Keratinocyte (primary cell): ENCODE results near the gene KIF22. TPM values are rescaled to one million over a fixed set of nuclear protein-coding genes. Genes with fewer than 3 reads are reported as not detected.
"Not testable (repeated sequence)": the region's sequence is repeated elsewhere in the genome, so short reads cannot be mapped to it uniquely, and the experiment has no call there.

ENCODE experiments used
- DNase-seq: peaks from one replicate; pipeline ENCODE4 v3.0.0-alpha.2; 2011; ENCODE audit warnings: low read depth, missing footprints, low spot score
- FAIRE-seq: peaks from 2 replicates; lab custom pipeline; 2011; peaks lifted over from hg19 to GRCh38; lab: Jason Lieb, UNC
- H2AFZ ChIP-seq: 2 replicates; pipeline ENCODE4 v1.6.0; 2012; ENCODE audit warnings: low read length, control low read depth, inconsistent platforms; ENCODE audit not compliant: control insufficient read depth
- H3K27ac ChIP-seq: 2 replicates; pipeline ENCODE4 v1.5.1; 2011; ENCODE audit warnings: low read length; ENCODE audit not compliant: control insufficient read depth, insufficient read depth
- H3K27me3 ChIP-seq: 3 replicates; pipeline ENCODE4 v1.6.0; 2011; ENCODE audit warnings: low read length; ENCODE audit not compliant: control insufficient read depth, insufficient read depth; ENCODE audit errors: extremely low read depth
- H3K36me3 ChIP-seq, 2 experiments: 2 replicates in 1 of 2; 3 replicates in 1 of 2; pipeline ENCODE4 v1.5.1; 2011; ENCODE audit warnings: low read length in 2 of 2, mild to moderate bottlenecking in 1 of 2; ENCODE audit not compliant: control insufficient read depth in 2 of 2, insufficient read depth in 2 of 2; ENCODE audit errors: extremely low read depth in 1 of 2
- H3K4me1 ChIP-seq: 3 replicates; pipeline ENCODE4 v1.5.1; 2011; ENCODE audit warnings: low read length; ENCODE audit not compliant: control insufficient read depth, insufficient read depth; ENCODE audit errors: extremely low read depth
- H3K4me2 ChIP-seq: 3 replicates; pipeline ENCODE4 v1.6.0; 2011; ENCODE audit warnings: low read depth, low read length; ENCODE audit not compliant: control insufficient read depth, insufficient read depth; ENCODE audit errors: extremely low read depth
- H3K4me3 ChIP-seq, 3 experiments: fragments of 200-600 bp in 1 of 3; sonication (generic) in 1 of 3; 2 replicates in 2 of 3; 3 replicates in 1 of 3; pipeline ENCODE4 v1.5.1; 2011 to 2016; ENCODE audit warnings: low read length in 3 of 3, mild to moderate bottlenecking in 3 of 3, control low read depth in 2 of 3, inconsistent platforms in 1 of 3, low read depth in 1 of 3, mixed read lengths in 1 of 3, mixed run types in 1 of 3, moderate library complexity in 1 of 3; ENCODE audit not compliant: control insufficient read depth in 2 of 3, insufficient read depth in 2 of 3; ENCODE audit errors: extremely low read depth in 1 of 3
- H3K79me2 ChIP-seq: 2 replicates; pipeline ENCODE4 v1.6.0; 2012; ENCODE audit warnings: low read length; ENCODE audit not compliant: control insufficient read depth, insufficient read depth
- H3K9ac ChIP-seq: 3 replicates; pipeline ENCODE4 v1.6.0; 2011; ENCODE audit warnings: low read length; ENCODE audit not compliant: control insufficient read depth, insufficient read depth; ENCODE audit errors: extremely low read depth
- H3K9me1 ChIP-seq: 3 replicates; pipeline ENCODE4 v1.6.0; 2011; ENCODE audit warnings: low read length; ENCODE audit not compliant: control insufficient read depth, insufficient read depth; ENCODE audit errors: extremely low read depth
- H3K9me3 ChIP-seq: 2 replicates; pipeline ENCODE4 v1.5.1; 2012; ENCODE audit warnings: low read depth, low read length; ENCODE audit not compliant: control insufficient read depth
- H4K20me1 ChIP-seq: 3 replicates; pipeline ENCODE4 v1.6.0; 2011; ENCODE audit warnings: low read length; ENCODE audit not compliant: control insufficient read depth, insufficient read depth; ENCODE audit errors: extremely low read depth
- EZH2 ChIP-seq: IDR thresholded peaks from one replicate; pipeline ENCODE4 v1.6.1; 2012; ENCODE audit warnings: inconsistent platforms, mild to moderate bottlenecking, low read length, moderate library complexity
- dilution Hi-C: fragments of 300-500 bp; cut with MboI; formaldehyde crosslinking; loops from one replicate; pipeline ENCODE4 v1.7.0; 2020; ENCODE audit warnings: low sequenced_read_pairs; ENCODE audit not compliant: extremely low pct_ligation_motif_present
- polyA plus RNA-seq, 5 experiments: library from polyadenylated mRNA; depleted of rRNA in 3 of 5; stranded (reverse) in 3 of 5; stranded (forward) in 1 of 5; unstranded in 1 of 5; fragments of >200 nt; gene quantifications; 1 replicate in 1 of 5; 2 replicates in 3 of 5; 3 replicates in 1 of 5; pipeline versions ENCODE4 v1.2.1 to v1.2.3, GENCODE V29; 2011 to 2012; ENCODE audit warnings: missing spikeins in 2 of 5, low read depth in 1 of 5, low replicate concordance in 1 of 5
- TF ChIP-seq, protein P1 (sequence below), 3 experiments: IDR thresholded peaks in 1 of 3; conservative IDR thresholded peaks in 1 of 3; optimal IDR thresholded peaks in 1 of 3; 2 replicates in 2 of 3; 3 replicates in 1 of 3; pipeline versions ENCODE3 to v1.5.1; 2011; ENCODE audit warnings: low read length in 3 of 3, mild to moderate bottlenecking in 3 of 3, moderate library complexity in 2 of 3, control low read depth in 1 of 3, inconsistent platforms in 1 of 3; ENCODE audit not compliant: insufficient read depth in 2 of 3; ENCODE audit errors: extremely low read depth in 1 of 3

The KIF22 gene
- polyA plus RNA-seq, 1 donor (not counting 4 experiments of a cell fraction or from before 2014, with no cell fraction given), result 43.7 TPM

DNA sequence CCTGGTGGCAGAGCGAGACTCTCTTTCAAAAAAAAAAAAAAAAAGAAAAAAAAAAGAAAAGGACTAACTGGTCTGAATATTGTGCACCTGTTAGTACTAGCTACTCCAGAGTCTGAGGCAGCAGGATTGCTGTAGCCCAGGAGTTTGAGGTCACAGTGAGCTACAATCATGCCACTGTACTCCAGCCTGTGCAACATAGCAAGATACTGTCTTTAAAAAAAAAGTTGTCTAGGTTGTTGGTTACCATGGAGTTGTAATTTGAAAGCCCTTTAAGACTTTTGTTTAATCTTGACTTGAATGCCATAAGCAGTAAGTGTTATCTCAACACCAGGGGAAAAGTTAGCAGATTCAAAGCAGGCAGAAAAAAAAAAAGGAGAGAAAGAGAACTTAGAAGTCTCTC, 33.9 kb upstream of the KIF22 start:
- Histone ChIP-seq H4K20me1 (no peaks in the 10 kb centered on the region), H3K36me3 (no peaks in the 10 kb centered on the region), H3K4me2 (no peak overlapping the region), H3K27me3 (no peaks in the 10 kb centered on the region), H3K27ac (no peak overlapping the region), H3K4me3 (no peak overlapping the region), H3K79me2 (no peaks in the 10 kb centered on the region), H3K9me3 (no peaks in the 10 kb centered on the region), H3K9me1 (no peaks in the 10 kb centered on the region), H2AFZ (no peak overlapping the region), H3K4me1 (no peaks in the 10 kb centered on the region), H3K9ac (no peak overlapping the region)
- TF ChIP-seq EZH2, result no peak
- TF ChIP-seq, protein P1, sequence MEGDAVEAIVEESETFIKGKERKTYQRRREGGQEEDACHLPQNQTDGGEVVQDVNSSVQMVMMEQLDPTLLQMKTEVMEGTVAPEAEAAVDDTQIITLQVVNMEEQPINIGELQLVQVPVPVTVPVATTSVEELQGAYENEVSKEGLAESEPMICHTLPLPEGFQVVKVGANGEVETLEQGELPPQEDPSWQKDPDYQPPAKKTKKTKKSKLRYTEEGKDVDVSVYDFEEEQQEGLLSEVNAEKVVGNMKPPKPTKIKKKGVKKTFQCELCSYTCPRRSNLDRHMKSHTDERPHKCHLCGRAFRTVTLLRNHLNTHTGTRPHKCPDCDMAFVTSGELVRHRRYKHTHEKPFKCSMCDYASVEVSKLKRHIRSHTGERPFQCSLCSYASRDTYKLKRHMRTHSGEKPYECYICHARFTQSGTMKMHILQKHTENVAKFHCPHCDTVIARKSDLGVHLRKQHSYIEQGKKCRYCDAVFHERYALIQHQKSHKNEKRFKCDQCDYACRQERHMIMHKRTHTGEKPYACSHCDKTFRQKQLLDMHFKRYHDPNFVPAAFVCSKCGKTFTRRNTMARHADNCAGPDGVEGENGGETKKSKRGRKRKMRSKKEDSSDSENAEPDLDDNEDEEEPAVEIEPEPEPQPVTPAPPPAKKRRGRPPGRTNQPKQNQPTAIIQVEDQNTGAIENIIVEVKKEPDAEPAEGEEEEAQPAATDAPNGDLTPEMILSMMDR (optimal IDR thresholded peaks at IDR 0.05 in 1 of 3, IDR thresholded peaks at IDR 0.05 in 1 of 3, conservative IDR thresholded peaks at IDR 0.05 in 1 of 3; ENCODE audit: extremely low read depth in 1 of 3, insufficient read depth in 2 of 3, low read length in 3 of 3), result no peak
- FAIRE-seq, result no peak
- DNase-seq, result no peak
- dilution Hi-C loops, result no loop called here

DNA sequence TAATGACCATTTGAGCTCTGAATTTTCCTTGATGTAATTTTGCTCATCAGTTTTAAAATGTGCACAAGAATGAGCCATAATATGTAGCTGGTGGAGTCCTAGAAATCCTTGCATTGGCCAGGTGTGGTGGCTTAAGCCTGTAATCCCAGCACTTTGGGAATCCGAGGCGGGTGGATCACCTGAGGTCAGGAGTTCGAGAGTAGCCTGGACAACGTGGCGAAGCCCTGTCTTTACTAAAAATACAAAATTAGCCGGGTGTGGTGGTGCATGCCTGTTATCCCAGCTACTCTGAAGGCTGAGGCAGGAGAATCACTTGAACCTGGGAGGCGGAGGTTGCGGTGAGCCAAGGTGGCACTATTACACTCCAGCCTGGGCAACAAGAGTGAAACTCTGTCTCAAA, 33.5 kb upstream of the KIF22 start:
- H3K9me1 ChIP-seq, dilution Hi-C loops, H3K9me3 ChIP-seq, H4K20me1 ChIP-seq, H3K27me3 ChIP-seq, FAIRE-seq, H3K4me3 ChIP-seq, DNase-seq, H2AFZ ChIP-seq, H3K27ac ChIP-seq, H3K4me2 ChIP-seq, H3K4me1 ChIP-seq, H3K9ac ChIP-seq, H3K79me2 ChIP-seq, H3K36me3 ChIP-seq: not testable (repeated sequence)

DNA sequence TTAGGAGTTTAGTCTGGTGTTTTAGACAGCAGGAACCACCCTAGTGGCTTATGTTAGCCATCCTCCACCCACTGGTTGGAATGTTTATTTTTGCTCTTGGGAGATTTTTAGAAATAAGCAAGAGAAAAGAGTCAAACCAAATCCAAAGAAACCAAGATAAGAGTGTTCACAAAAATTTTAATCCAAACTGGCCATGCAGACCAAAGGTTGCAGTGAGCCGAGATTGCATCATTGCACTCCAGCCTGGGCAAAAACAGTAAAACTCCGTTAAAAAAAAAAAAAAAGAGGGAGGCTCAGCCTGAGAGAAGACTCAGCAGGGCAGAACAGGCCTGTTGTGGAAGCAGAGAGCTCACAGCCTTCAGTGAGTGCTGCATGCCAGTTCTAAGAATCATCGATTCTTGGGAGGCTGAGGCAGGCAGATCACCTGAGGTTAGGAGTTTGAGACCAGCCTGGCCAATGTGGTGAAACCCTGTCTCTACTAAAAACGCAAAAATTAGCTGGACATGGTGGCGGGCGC, 32.5 kb upstream of the KIF22 start:
- no peaks in the 10 kb centered on the region for H3K9me1 ChIP-seq
- no peak overlapping the region for H3K27ac ChIP-seq
- no peaks in the 10 kb centered on the region for H3K9me3 ChIP-seq
- H2AFZ ChIP-seq, result no peak overlapping the region
- H3K9ac ChIP-seq, result no peak overlapping the region
- H3K27me3 ChIP-seq, result no peaks in the 10 kb centered on the region
- no peak overlapping the region for H3K4me3 ChIP-seq
- DNase-seq (no peak), FAIRE-seq (no peak)
- no peak overlapping the region for H3K4me2 ChIP-seq
- no peaks in the 10 kb centered on the region for H4K20me1 ChIP-seq
- no peak for TF ChIP-seq EZH2
- TF ChIP-seq, protein P1 (optimal IDR thresholded peaks at IDR 0.05 in 1 of 3, IDR thresholded peaks at IDR 0.05 in 1 of 3, conservative IDR thresholded peaks at IDR 0.05 in 1 of 3; ENCODE audit: extremely low read depth in 1 of 3, insufficient read depth in 2 of 3, low read length in 3 of 3), result no peak
- no peaks in the 10 kb centered on the region for H3K36me3 ChIP-seq
- no peaks in the 10 kb centered on the region for H3K4me1 ChIP-seq
- dilution Hi-C loops, result no loop called here
- no peaks in the 10 kb centered on the region for H3K79me2 ChIP-seq
